KOPT-K1 (cell line): ENCODE measurements around the gene SUGP2.

ENCODE experiments used
- H3K27ac ChIP-seq: fragments of 200-600 bp; sonication (generic); 2 replicates; pipeline ENCODE4 v1.5.1; 2016; ENCODE audit warnings: antibody characterized with exemption, mild to moderate bottlenecking, low read depth, low read length; ENCODE audit not compliant: poor library complexity, severe bottlenecking
- H3K36me3 ChIP-seq: fragments of 200-600 bp; sonication (generic); 2 replicates; pipeline ENCODE4 v1.5.1; 2017; ENCODE audit warnings: antibody characterized with exemption, mild to moderate bottlenecking, low read length, moderate library complexity; ENCODE audit not compliant: insufficient read depth
- H3K9me3 ChIP-seq: fragments of 200-600 bp; sonication (generic); 2 replicates; pipeline ENCODE4 v1.5.1; 2017; ENCODE audit warnings: antibody characterized with exemption, low read length, mild to moderate bottlenecking; ENCODE audit not compliant: insufficient read depth, poor library complexity, severe bottlenecking

The SUGP2 gene

GRCh38 chr19:19051478-19052213, 18.3 kb upstream of the SUGP2 start:
- H3K27ac ChIP-seq: no peak overlapping the region
- H3K36me3 ChIP-seq: peaks cover 99% of the 10 kb centered on the region
- no peaks in the 10 kb centered on the region for H3K9me3 ChIP-seq

GRCh38 chr19:19050731-19051130, 17.4 kb upstream of the SUGP2 start:
- H3K36me3 ChIP-seq: peaks cover 99% of the 10 kb centered on the region
- H3K9me3 ChIP-seq: no peaks in the 10 kb centered on the region
- H3K27ac ChIP-seq: no peak overlapping the region

DNA sequence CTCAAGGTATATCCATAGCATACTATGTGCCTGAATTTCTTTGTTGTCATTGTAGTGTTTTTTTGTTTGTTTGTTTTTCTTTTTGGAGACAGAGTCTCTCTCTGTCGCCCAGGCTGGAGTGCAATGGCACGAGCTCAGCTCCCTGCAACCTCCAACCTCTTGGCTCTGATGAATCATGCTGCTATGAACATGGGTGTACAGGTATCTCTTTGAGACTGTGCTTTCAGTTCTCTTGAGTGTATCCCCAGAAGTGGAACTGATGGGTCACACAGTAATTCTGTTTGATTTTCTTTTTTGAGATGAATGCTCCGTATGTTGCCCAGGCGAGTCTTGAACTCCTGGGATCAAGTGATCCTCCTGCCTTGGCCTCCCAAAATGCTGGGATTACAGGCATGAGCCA, 16.8 kb upstream of the SUGP2 start:
- peaks cover 96% of the 10 kb centered on the region for H3K36me3 ChIP-seq
- no peaks in the 10 kb centered on the region for H3K9me3 ChIP-seq
- H3K27ac ChIP-seq: no peak overlapping the region

- no peak overlapping the region for H3K27ac ChIP-seq
- H3K9me3 ChIP-seq: no peaks in the 10 kb centered on the region
- H3K36me3 ChIP-seq: peaks cover 96% of the 10 kb centered on the region
These were observed 16.1 kb upstream of the SUGP2 start for GRCh38 chr19:19049406-19049805.

- no peak overlapping the region for H3K27ac ChIP-seq
These were observed 10.6 kb upstream of the SUGP2 start for GRCh38 chr19:19043881-19044280.

DNA sequence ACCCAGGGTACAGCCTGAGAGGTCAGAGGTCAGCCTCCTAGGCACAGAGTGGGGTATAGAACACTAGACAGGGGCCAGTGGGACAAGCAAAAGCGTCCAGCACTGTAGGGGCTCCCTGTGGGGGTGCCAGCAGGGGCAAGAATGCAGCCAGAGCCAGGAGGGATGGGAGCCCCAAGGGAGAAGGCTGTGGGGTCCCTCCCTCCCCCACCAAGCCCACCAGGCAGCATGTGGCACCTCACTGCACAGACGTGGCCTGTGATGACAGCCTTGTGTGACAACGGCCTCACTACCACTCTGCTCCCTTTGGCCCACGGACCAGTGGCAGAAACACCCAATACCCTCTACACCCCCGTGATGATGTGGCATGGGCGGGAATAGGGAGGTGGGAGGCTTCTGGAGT, 10.2 kb upstream of the SUGP2 start:
- Histone ChIP-seq H3K27ac (no peak overlapping the region), H3K9me3 (no peaks in the 10 kb centered on the region), H3K36me3 (peaks cover 73% of the 10 kb centered on the region)

More at GRCh38 chr19:19043881-19044280, 10.6 kb upstream of the SUGP2 start:
- Histone ChIP-seq H3K36me3 (peaks cover 73% of the 10 kb centered on the region), H3K9me3 (no peaks in the 10 kb centered on the region)

- peaks cover 2% of the 10 kb centered on the region for H3K9me3 ChIP-seq
- H3K36me3 ChIP-seq: peaks cover 73% of the 10 kb centered on the region
- no peak overlapping the region for H3K27ac ChIP-seq
These were observed 9.5 kb upstream of the SUGP2 start for GRCh38 chr19:19042732-19043280.

DNA sequence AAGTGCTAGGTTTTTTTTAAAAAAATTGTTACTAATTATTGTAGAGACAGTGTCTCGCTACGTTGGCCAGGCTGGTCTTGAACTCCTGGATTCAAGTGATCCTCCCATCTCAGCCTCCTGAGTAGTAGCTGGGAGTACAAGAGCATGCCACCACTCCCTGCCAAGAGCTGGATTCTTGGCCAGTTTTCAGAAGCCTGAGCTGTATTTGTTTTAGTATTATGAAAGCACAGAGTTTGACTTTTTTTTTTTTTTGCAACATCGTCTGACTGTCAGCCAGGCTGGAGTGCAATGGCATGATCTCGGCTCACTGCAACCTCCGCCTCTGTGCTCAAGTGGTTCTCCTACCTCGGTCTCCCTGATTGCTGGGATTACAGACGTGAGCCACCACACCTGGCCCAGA, 7.1 kb upstream of the SUGP2 start:
- peaks cover 75% of the 10 kb centered on the region for H3K36me3 ChIP-seq
- H3K27ac ChIP-seq: no peak overlapping the region

DNA sequence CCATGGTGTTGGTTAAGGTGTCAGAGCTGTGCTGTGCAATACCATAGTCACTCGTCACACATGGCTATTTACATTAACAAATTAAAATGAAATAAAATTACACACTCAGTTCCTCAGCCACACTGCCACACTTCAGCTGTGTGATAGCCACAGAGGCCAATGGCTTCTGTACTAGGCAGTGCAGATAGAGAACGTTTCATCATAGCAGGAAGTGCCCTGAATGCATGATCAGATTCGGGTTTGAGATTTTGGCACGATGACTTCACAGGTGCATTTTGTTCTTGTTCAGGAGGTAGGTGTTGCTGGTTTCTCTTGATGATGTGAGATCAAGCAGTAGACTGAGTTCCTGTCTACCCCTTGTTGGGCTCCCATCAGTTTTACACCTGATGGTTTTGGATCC, 6.6 kb upstream of the SUGP2 start:
- peaks cover 74% of the 10 kb centered on the region for H3K36me3 ChIP-seq
- peaks cover 8% of the 10 kb centered on the region for H3K9me3 ChIP-seq
- H3K27ac ChIP-seq: peak overlapping the region; percentile 24

More for the DNA sequence above, 7.1 kb upstream of the SUGP2 start:
- H3K9me3 ChIP-seq: peaks cover 8% of the 10 kb centered on the region

DNA sequence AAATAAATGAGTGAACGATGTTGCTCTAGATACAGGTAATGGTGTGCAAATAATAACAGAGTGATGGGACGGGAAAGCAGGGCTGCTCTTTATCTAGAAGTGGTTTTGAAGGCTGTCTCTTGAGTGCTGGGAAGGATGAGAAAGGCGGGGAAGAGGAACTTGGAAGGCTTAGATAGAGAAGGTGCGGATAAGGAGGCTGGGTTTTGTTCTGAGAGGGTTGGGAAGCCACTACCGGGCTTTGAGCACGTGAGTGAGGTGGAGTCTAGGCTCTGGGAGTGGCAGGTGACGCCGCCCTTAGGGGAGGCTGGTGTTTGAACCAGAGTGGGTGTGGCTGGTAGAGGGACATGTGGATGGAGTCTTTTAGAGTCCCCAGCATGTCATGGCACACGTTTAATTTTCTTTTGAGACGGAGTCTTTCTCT, 897 bp upstream of the SUGP2 start:
- peaks cover 8% of the 10 kb centered on the region for H3K9me3 ChIP-seq
- H3K36me3 ChIP-seq: peaks cover 66% of the 10 kb centered on the region
- H3K27ac ChIP-seq: peak overlapping the region; percentile 98

- Histone ChIP-seq H3K36me3 (peaks cover 66% of the 10 kb centered on the region), H3K27ac (peak overlapping the region; percentile 98), H3K9me3 (peaks cover 8% of the 10 kb centered on the region)
These were observed 216 bp downstream of the SUGP2 start for GRCh38 chr19:19033176-19033425.

DNA sequence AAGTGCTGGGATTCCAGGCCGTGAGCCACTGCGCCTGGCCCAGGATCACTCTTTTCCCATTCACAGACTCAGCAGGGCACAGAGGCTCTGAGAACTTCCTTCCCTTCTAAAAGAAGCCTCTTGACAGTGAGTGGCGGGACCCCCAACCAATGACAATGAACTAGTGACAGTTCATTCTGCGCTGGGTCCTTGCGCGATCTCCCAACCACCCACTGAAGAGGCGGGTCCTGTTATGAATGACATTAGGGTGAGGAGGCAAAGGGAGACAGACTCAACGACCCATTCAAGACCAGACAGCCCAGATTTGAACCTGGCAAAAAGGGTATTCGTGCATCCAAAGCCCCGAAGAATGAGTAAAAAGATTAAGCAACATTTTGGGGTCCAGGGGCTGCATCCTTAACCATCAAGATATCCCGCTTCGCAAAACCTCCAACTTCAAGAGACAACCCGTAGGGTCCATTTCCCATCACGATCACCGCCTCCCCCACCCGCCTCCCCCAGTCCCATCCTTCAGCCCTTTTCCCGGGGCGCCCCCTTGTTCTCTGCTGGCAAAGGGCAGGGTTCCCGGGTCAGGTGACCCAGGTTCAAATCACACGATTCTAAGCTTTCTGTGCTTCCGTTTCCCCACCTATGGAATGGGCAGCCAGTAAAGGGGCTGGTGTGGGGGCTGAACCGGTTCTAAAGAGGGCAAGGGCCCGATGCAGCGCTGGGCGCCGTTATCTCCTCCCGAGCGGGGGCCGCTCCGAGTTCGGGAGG, 719 bp downstream of the SUGP2 start:
- peak overlapping the region; percentile 98 for H3K27ac ChIP-seq
- H3K9me3 ChIP-seq: peaks cover 4% of the 10 kb centered on the region
- H3K36me3 ChIP-seq: peaks cover 66% of the 10 kb centered on the region

DNA sequence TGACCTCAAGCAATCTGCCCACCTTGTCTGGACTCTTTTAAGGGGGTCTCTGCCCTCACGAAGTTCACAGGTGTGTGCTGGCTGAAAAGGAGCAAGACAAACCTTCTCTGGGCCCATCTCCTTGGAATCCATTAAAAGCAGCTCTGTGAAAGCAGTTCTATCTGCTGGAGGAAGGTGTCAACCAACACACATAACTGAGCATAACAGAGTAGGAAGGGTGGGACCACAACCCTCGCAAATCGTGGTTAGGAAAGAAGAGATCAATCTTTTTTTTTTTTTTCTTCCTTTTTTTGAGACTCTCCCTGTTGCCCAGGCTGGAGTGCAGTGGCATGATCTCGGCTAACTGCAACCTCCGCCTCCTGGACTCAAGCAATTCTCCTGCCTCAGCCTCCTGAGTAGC, 1.4 kb downstream of the SUGP2 start:
- H3K27ac ChIP-seq: peak overlapping the region; percentile 98
- H3K36me3 ChIP-seq: peaks cover 66% of the 10 kb centered on the region
- no peaks in the 10 kb centered on the region for H3K9me3 ChIP-seq

DNA sequence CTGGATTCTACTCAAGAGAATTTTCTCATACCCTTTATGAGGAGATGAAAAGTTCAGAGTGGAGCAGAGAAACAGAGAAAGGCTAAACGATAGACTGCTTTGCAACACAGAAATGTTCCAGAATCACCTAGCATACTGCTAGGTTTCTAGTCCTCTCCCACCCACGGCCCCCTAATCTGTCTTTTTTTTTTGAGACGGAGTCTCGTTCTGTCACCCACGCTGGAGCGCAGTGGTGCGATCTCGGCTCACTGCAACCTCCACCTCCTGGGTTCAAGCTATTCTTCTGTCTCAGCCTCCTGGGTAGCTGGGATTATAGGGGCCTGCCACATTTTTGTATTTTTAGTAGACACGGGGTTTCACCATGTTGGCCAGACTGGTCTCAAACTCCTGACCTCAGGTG, 4.8 kb downstream of the SUGP2 start:
- H3K27ac ChIP-seq: no peak overlapping the region
- no peaks in the 10 kb centered on the region for H3K9me3 ChIP-seq
- peaks cover 81% of the 10 kb centered on the region for H3K36me3 ChIP-seq

DNA sequence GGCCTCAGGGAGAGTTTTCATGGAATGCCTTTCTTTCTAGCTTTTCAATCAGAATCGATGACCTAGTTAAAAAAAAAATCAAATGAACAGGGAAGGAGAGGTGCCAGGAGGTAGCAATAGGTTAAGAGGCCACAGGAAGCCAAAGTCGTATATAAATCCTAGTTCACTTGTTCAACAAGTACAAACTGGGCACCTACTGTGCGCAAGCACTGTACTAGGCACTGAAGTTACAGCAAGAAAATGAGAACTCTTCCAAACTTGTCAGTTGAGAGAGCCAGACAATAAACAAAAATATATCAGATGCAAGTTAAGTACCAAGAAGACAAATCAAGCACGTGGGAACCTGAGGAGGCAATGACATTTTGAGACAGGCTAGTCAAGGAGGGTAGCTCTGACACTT, 6.1 kb downstream of the SUGP2 start:
- Histone ChIP-seq H3K36me3 (peaks cover 94% of the 10 kb centered on the region), H3K9me3 (no peaks in the 10 kb centered on the region), H3K27ac (no peak overlapping the region)
